H9 (cell line): ENCODE measurements around the gene PLCB1. TPM values are rescaled to one million over a fixed set of nuclear protein-coding genes. Genes with fewer than 3 reads are reported as not detected.

ENCODE experiments used
- DNase-seq: peaks from one replicate; pipeline ENCODE4 v3.0.0-alpha.2; 2017
- H2AFZ ChIP-seq: one replicate; pipeline ENCODE4 v1.6.1; 2013; ENCODE audit warnings: mild to moderate bottlenecking, low read length, control low read depth, moderate library complexity
- H2AK5ac ChIP-seq: 2 replicates; pipeline ENCODE4 v1.6.1; 2013; ENCODE audit warnings: low read length, control low read depth, mixed read lengths; ENCODE audit not compliant: insufficient read length
- H2BK120ac ChIP-seq: one replicate; pipeline ENCODE4 v1.6.1; 2013; ENCODE audit warnings: low read depth, mild to moderate bottlenecking, low read length, control low read depth, inconsistent platforms; ENCODE audit not compliant: poor library complexity, severe bottlenecking
- H2BK12ac ChIP-seq: 2 replicates; pipeline ENCODE4 v1.6.1; 2013; ENCODE audit warnings: low read length, control low read depth, mixed read lengths, low read depth; ENCODE audit not compliant: insufficient read length
- H2BK15ac ChIP-seq: 2 replicates; pipeline ENCODE4 v1.6.1; 2013; ENCODE audit warnings: low read depth, low read length, control low read depth
- H2BK20ac ChIP-seq: one replicate; pipeline ENCODE4 v1.6.1; 2013; ENCODE audit warnings: low read depth, mild to moderate bottlenecking, low read length, control low read depth, inconsistent platforms; ENCODE audit not compliant: poor library complexity, severe bottlenecking
- H2BK5ac ChIP-seq: 2 replicates; pipeline ENCODE4 v1.6.1; 2013; ENCODE audit warnings: low read length, control low read depth, mixed read lengths; ENCODE audit not compliant: insufficient read length
- H3K14ac ChIP-seq: 2 replicates; pipeline ENCODE4 v1.6.1; 2013; ENCODE audit warnings: low read length, control low read depth; ENCODE audit not compliant: insufficient read depth
- H3K18ac ChIP-seq: 2 replicates; pipeline ENCODE4 v1.6.1; 2013; ENCODE audit warnings: low read depth, mild to moderate bottlenecking, mixed read lengths, low read length, control low read depth; ENCODE audit not compliant: insufficient read length
- H3K23ac ChIP-seq: 2 replicates; pipeline ENCODE4 v1.6.1; 2013; ENCODE audit warnings: low read length, control low read depth, mixed read lengths, low read depth; ENCODE audit not compliant: insufficient read length
- H3K23me2 ChIP-seq: 2 replicates; pipeline ENCODE4 v1.6.1; 2013; ENCODE audit warnings: low read depth, mild to moderate bottlenecking, mixed read lengths, low read length, control low read depth; ENCODE audit not compliant: insufficient read length, poor library complexity, severe bottlenecking
- H3K27ac ChIP-seq: 2 replicates; pipeline ENCODE4 v1.5.1; 2013; ENCODE audit warnings: low read length, control low read depth, mixed read lengths, low read depth; ENCODE audit not compliant: insufficient read length
- H3K27me3 ChIP-seq: 2 replicates; pipeline ENCODE4 v1.6.1; 2013; ENCODE audit warnings: low read length, control low read depth, inconsistent platforms; ENCODE audit not compliant: insufficient read depth
- H3K4ac ChIP-seq: 2 replicates; pipeline ENCODE4 v1.6.1; 2013; ENCODE audit warnings: low read depth, mild to moderate bottlenecking, control low read depth, inconsistent platforms, low read length, moderate library complexity
- H3K4me1 ChIP-seq: 2 replicates; pipeline ENCODE4 v1.6.1; 2013; ENCODE audit warnings: low read length, control low read depth, inconsistent platforms; ENCODE audit not compliant: insufficient read depth
- H3K4me2 ChIP-seq: 2 replicates; pipeline ENCODE4 v1.6.1; 2013; ENCODE audit warnings: low read length, control low read depth, mixed read lengths; ENCODE audit not compliant: insufficient read length, insufficient read depth
- H3K56ac ChIP-seq: 2 replicates; pipeline ENCODE4 v1.6.1; 2013; ENCODE audit warnings: low read depth, mild to moderate bottlenecking, mixed read lengths, low read length, control low read depth; ENCODE audit not compliant: insufficient read length
- H3K79me1 ChIP-seq: 2 replicates; pipeline ENCODE4 v1.6.1; 2013; ENCODE audit warnings: low read depth, mild to moderate bottlenecking, moderate library complexity, low read length, control low read depth, inconsistent platforms; ENCODE audit not compliant: insufficient read depth, poor library complexity, severe bottlenecking
- H3K79me2 ChIP-seq: 2 replicates; pipeline ENCODE4 v1.6.1; 2013; ENCODE audit warnings: low read length, control low read depth, inconsistent platforms; ENCODE audit not compliant: insufficient read depth
- H3K9ac ChIP-seq: 2 replicates; pipeline ENCODE4 v1.6.1; 2013; ENCODE audit warnings: low read length, control low read depth, mixed read lengths; ENCODE audit not compliant: insufficient read length; ENCODE audit errors: extremely low read depth
- H3K9me3 ChIP-seq: one replicate; pipeline ENCODE4 v1.6.1; 2013; ENCODE audit warnings: low read depth, low read length, inconsistent platforms; ENCODE audit not compliant: control insufficient read depth
- H3T11ph ChIP-seq: one replicate; pipeline ENCODE4 v1.6.1; 2013; ENCODE audit warnings: mild to moderate bottlenecking, low read length, control low read depth, inconsistent platforms
- H4K20me1 ChIP-seq: one replicate; pipeline ENCODE4 v1.6.1; 2013; ENCODE audit not compliant: control insufficient read depth, insufficient read length, insufficient read depth
- H4K5ac ChIP-seq: 2 replicates; pipeline ENCODE4 v1.6.1; 2013; ENCODE audit warnings: low read depth, mild to moderate bottlenecking, mixed read lengths, low read length, control low read depth; ENCODE audit not compliant: insufficient read length
- H4K8ac ChIP-seq: replicated peaks from 2 replicates; pipeline ENCODE4 v1.6.1; 2013; ENCODE audit warnings: low read length, control low read depth, mixed read lengths, low read depth; ENCODE audit not compliant: insufficient read length
- H4K91ac ChIP-seq: 2 replicates; pipeline ENCODE4 v1.6.1; 2013; ENCODE audit warnings: low read depth, mild to moderate bottlenecking, moderate library complexity, mixed read lengths, low read length, control low read depth; ENCODE audit not compliant: insufficient read length
- H3K27ac Mint-ChIP-seq, 3 experiments: 2 replicates in 2 of 3; 3 replicates in 1 of 3; pipeline ENCODE4 v1.8.0; 2020 to 2021; ENCODE audit warnings: mixed read lengths in 3 of 3, mild to moderate bottlenecking in 1 of 3, moderate library complexity in 1 of 3
- H3K27me3 Mint-ChIP-seq: 2 replicates; pipeline ENCODE4 v1.8.0; 2021; ENCODE audit warnings: low read depth, mild to moderate bottlenecking, moderate library complexity, mixed read lengths
- H3K36me3 Mint-ChIP-seq, 3 experiments: 2 replicates in 2 of 3; 3 replicates in 1 of 3; pipeline ENCODE4 v1.8.0; 2020 to 2021; ENCODE audit warnings: low read depth in 3 of 3, mixed read lengths in 3 of 3; ENCODE audit not compliant: insufficient read depth in 1 of 3
- H3K4me1 Mint-ChIP-seq, 2 experiments: 2 replicates each; pipeline ENCODE4 v1.8.0; 2020; ENCODE audit warnings: mixed read lengths in 2 of 2
- H3K4me3 Mint-ChIP-seq, 2 experiments: 2 replicates in 1 of 2; 3 replicates in 1 of 2; pipeline ENCODE4 v1.8.0; 2020 to 2021; ENCODE audit warnings: mild to moderate bottlenecking in 2 of 2, mixed read lengths in 2 of 2, moderate library complexity in 1 of 2
- H3K9me3 Mint-ChIP-seq, 2 experiments: 2 replicates in 1 of 2; 3 replicates in 1 of 2; pipeline ENCODE4 v1.8.0; 2020; ENCODE audit warnings: mild to moderate bottlenecking in 2 of 2, mixed read lengths in 2 of 2, moderate library complexity in 1 of 2
- WGBS: extraction: QIAGEN DNeasy Blood & Tissue Kit; methylation state at CpG from one replicate; pipeline ENCODE4 v1.1.7; 2013; ENCODE audit warnings: missing lambda C conversion rate, low lambda C conversion rate, mixed read lengths; ENCODE audit not compliant: insufficient read length; ENCODE audit errors: extremely low coverage; 5-methylcytosine and 5-hydroxymethylcytosine counted together
- total RNA-seq: library from RNA; stranded (reverse); gene quantifications from 2 replicates; pipeline ENCODE4 v1.2.1, GENCODE V29; 2021
- TF ChIP-seq, protein P1 (sequence below): fragments of 200-600 bp; sonication (generic); conservative IDR thresholded peaks from 3 replicates; pipeline ENCODE4 v1.8.0; 2021; ENCODE audit warnings: antibody characterized with exemption, mild to moderate bottlenecking

PLCB1 gene
- total RNA-seq, 1 experiment from 2014 or later, result 11.5 TPM

- Histone ChIP-seq H2AFZ (no peak overlapping the region), H3K27me3 (no peaks in the 10 kb centered on the region), H2BK12ac (no peak overlapping the region), H3K79me1 (no peaks in the 10 kb centered on the region), H3K9me3 (no peaks in the 10 kb centered on the region), H3K56ac (no peak overlapping the region), H2BK5ac (no peak overlapping the region), H3K4ac (no peak overlapping the region), H2BK15ac (no peak overlapping the region), H2AK5ac (no peak overlapping the region), H3T11ph (no peak overlapping the region), H4K91ac (no peak overlapping the region), H2BK120ac (no peak overlapping the region), H3K79me2 (no peaks in the 10 kb centered on the region), H3K14ac (no peak overlapping the region), H4K8ac (no peak overlapping the region), H3K23me2 (no peaks in the 10 kb centered on the region), H4K5ac (no peak overlapping the region), H3K27ac (no peak overlapping the region), H3K9ac (no peak overlapping the region), H3K18ac (no peak overlapping the region), H3K23ac (no peak overlapping the region), H2BK20ac (no peak overlapping the region), H4K20me1 (no peaks in the 10 kb centered on the region), H3K4me1 (no peaks in the 10 kb centered on the region), H3K4me2 (no peak overlapping the region)
- no CpG with 5 or more reads among the region's 7 CpGs for WGBS
- TF ChIP-seq, protein P1, sequence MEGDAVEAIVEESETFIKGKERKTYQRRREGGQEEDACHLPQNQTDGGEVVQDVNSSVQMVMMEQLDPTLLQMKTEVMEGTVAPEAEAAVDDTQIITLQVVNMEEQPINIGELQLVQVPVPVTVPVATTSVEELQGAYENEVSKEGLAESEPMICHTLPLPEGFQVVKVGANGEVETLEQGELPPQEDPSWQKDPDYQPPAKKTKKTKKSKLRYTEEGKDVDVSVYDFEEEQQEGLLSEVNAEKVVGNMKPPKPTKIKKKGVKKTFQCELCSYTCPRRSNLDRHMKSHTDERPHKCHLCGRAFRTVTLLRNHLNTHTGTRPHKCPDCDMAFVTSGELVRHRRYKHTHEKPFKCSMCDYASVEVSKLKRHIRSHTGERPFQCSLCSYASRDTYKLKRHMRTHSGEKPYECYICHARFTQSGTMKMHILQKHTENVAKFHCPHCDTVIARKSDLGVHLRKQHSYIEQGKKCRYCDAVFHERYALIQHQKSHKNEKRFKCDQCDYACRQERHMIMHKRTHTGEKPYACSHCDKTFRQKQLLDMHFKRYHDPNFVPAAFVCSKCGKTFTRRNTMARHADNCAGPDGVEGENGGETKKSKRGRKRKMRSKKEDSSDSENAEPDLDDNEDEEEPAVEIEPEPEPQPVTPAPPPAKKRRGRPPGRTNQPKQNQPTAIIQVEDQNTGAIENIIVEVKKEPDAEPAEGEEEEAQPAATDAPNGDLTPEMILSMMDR, result no peak
- H3K9me3 Mint-ChIP-seq, result peaks cover 8 to 16% of the 10 kb centered on the region in 2 experiments
- no peak overlapping the region for H3K4me3 Mint-ChIP-seq
- peaks cover 2% of the 10 kb centered on the region; the same call in 1 of the 2 replicates for H3K27me3 Mint-ChIP-seq
- no peaks in the 10 kb centered on the region for H3K4me1 Mint-ChIP-seq
- H3K36me3 Mint-ChIP-seq, result peaks cover 0 to 6% (median 0%) of the 10 kb centered on the region in 3 experiments; a peak in 3 of 7 replicates
- H3K27ac Mint-ChIP-seq, result no peak overlapping the region
- no peak for DNase-seq
Measured at GRCh38 chr20:8190043-8190880, 58.2 kb downstream of the PLCB1 start.
